GM12873 (cell line): ENCODE results near the gene RNASE4.

Experiments
- CTCF ChIP-seq: IDR thresholded peaks from 2 replicates; pipeline ENCODE4 v1.5.1; 2012; ENCODE audit warnings: low read depth, mild to moderate bottlenecking, moderate library complexity, low read length, control low read depth; ENCODE audit not compliant: insufficient read depth; ENCODE audit errors: missing control alignments

The RNASE4 gene

GRCh38 chr14:20711685-20712084 is 27.3 kb downstream of the RNASE4 start:
- TF ChIP-seq CTCF, result no peak

GRCh38 chr14:20712904-20713303 is 28.5 kb downstream of the RNASE4 start:
- TF ChIP-seq CTCF, result no peak

GRCh38 chr14:20714593-20715250 is 30.4 kb downstream of the RNASE4 start:
- TF ChIP-seq CTCF, result no peak

- TF ChIP-seq CTCF, result no peak
Observed at GRCh38 chr14:20719777-20720176, 35.4 kb downstream of the RNASE4 start.

- no peak for TF ChIP-seq CTCF
Observed at GRCh38 chr14:20720741-20721140, 36.4 kb downstream of the RNASE4 start.

- no peak for TF ChIP-seq CTCF
Observed at GRCh38 chr14:20722016-20722415, 37.7 kb downstream of the RNASE4 start.

GRCh38 chr14:20723488-20723887 is 39.1 kb downstream of the RNASE4 start:
- no peak for TF ChIP-seq CTCF
